ENCODE data around the gene CRYGN.
A peak's percentile ranks its signal among the peaks of the same experiment; 100 is the strongest.

The CRYGN gene

GRCh38 chr7:151425670-151426440 is 14.1 kb downstream of the CRYGN start:
- Mint-ChIP-seq H3K4me3 (no peak overlapping the region), H3K36me3 (ENCODE audit: low read depth) (peaks cover 18% of the 10 kb centered on the region), H3K9me3 (peaks cover 38% of the 10 kb centered on the region), H3K4me1 (peaks cover 50% of the 10 kb centered on the region), H3K27ac (peak overlapping the region; percentile 81), H3K27me3 (ENCODE audit: low read depth, poor library complexity) (peaks cover 17% of the 10 kb centered on the region)
- no peak for DNase-seq
- no peak for TF ChIP-seq CTCF (IDR thresholded peaks at IDR 0.05)

- H3K9me3 Mint-ChIP-seq, result peaks cover 48% of the 10 kb centered on the region
- H3K27ac Mint-ChIP-seq, result no peak overlapping the region
- peaks cover 42% of the 10 kb centered on the region for H3K4me1 Mint-ChIP-seq
- no peak for TF ChIP-seq CTCF (IDR thresholded peaks at IDR 0.05)
- DNase-seq, result no peak
- no peak overlapping the region for H3K4me3 Mint-ChIP-seq
- peaks cover 20% of the 10 kb centered on the region for H3K27me3 Mint-ChIP-seq (ENCODE audit: low read depth, poor library complexity)
- peaks cover 25% of the 10 kb centered on the region for H3K36me3 Mint-ChIP-seq (ENCODE audit: low read depth)
These were observed 15.1 kb downstream of the CRYGN start for GRCh38 chr7:151424799-151425198.

GRCh38 chr7:151423936-151424335 is 16.0 kb downstream of the CRYGN start:
- DNase-seq, result no peak
- H3K4me3 Mint-ChIP-seq, result no peak overlapping the region
- TF ChIP-seq CTCF (IDR thresholded peaks at IDR 0.05), result no peak
- H3K9me3 Mint-ChIP-seq, result peaks cover 54% of the 10 kb centered on the region
- H3K36me3 Mint-ChIP-seq (ENCODE audit: low read depth), result peaks cover 25% of the 10 kb centered on the region
- peaks cover 33% of the 10 kb centered on the region for H3K4me1 Mint-ChIP-seq
- no peak overlapping the region for H3K27ac Mint-ChIP-seq
- peaks cover 20% of the 10 kb centered on the region for H3K27me3 Mint-ChIP-seq (ENCODE audit: low read depth, poor library complexity)

- Mint-ChIP-seq H3K27me3 (ENCODE audit: low read depth, poor library complexity) (peaks cover 14% of the 10 kb centered on the region), H3K9me3 (peaks cover 61% of the 10 kb centered on the region), H3K36me3 (ENCODE audit: low read depth) (peaks cover 27% of the 10 kb centered on the region), H3K4me1 (peaks cover 26% of the 10 kb centered on the region), H3K27ac (no peak overlapping the region), H3K4me3 (no peak overlapping the region)
- no peak for TF ChIP-seq CTCF (IDR thresholded peaks at IDR 0.05)
- DNase-seq, result no peak
These were observed 16.7 kb downstream of the CRYGN start for GRCh38 chr7:151423226-151423625.

- no peak overlapping the region for H3K27ac Mint-ChIP-seq
- H3K9me3 Mint-ChIP-seq, result peaks cover 70% of the 10 kb centered on the region
These were observed 17.7 kb downstream of the CRYGN start for GRCh38 chr7:151422212-151422611.

More at GRCh38 chr7:151422212-151422611, 17.7 kb downstream of the CRYGN start:
- no peak for DNase-seq
- peaks cover 19% of the 10 kb centered on the region for H3K4me1 Mint-ChIP-seq
- H3K36me3 Mint-ChIP-seq (ENCODE audit: low read depth), result peaks cover 35% of the 10 kb centered on the region
- no peak overlapping the region for H3K4me3 Mint-ChIP-seq
- H3K27me3 Mint-ChIP-seq (ENCODE audit: low read depth, poor library complexity), result peaks cover 14% of the 10 kb centered on the region
- TF ChIP-seq CTCF (IDR thresholded peaks at IDR 0.05), result no peak
